Tibial artery (tissue), 4 donors: ENCODE data around the gene IL1RAP.
A peak's percentile ranks its signal among the peaks of the same experiment; 100 is the strongest.

Source experiments
- DNase-seq, 2 donors: peaks; one replicate each; pipeline ENCODE4 v3.0.0-alpha.2; 2019
- H3K27ac ChIP-seq, 2 donors: fragments of 200-600 bp; sonication (generic) in 1 of 2; 1 replicate in 1 of 2; 2 replicates in 1 of 2; pipeline ENCODE4 v1.5.1; 2018 to 2019; ENCODE audit warnings: mild to moderate bottlenecking in 1 of 2
- H3K27me3 ChIP-seq, 2 donors: fragments of 200-600 bp; sonication (generic) in 1 of 2; one replicate each; pipeline versions ENCODE4 v1.5.1 to v1.6.0; 2016 to 2019
- H3K36me3 ChIP-seq, 3 donors: fragments of 200-600 bp; sonication (generic) in 2 of 3; one replicate each; pipeline ENCODE4 v1.5.1; 2016 to 2019; ENCODE audit warnings: mild to moderate bottlenecking in 2 of 3
- H3K4me1 ChIP-seq, 4 donors: fragments of 200-600 bp; sonication (generic) in 2 of 4; 1 replicate in 3 of 4; 2 replicates in 1 of 4; pipeline ENCODE4 v1.5.1; 2016 to 2019
- H3K4me3 ChIP-seq, 2 donors: fragments of 200-600 bp; sonication (generic) in 1 of 2; 1 replicate in 1 of 2; 2 replicates in 1 of 2; pipeline ENCODE4 v1.5.1; 2018 to 2019; ENCODE audit warnings: mild to moderate bottlenecking in 2 of 2
- H3K9me3 ChIP-seq, 3 donors: fragments of 200-600 bp; sonication (generic) in 1 of 3; one replicate each; pipeline ENCODE4 v1.5.1; 2016 to 2019
- CTCF ChIP-seq, 2 experiments: fragments of 200-600 bp in 1 of 2; fragments of 450-650 bp in 1 of 2; IDR thresholded peaks; one replicate each; pipeline ENCODE4 v1.5.1; 2017 to 2019; ENCODE audit warnings: antibody characterized with exemption in 2 of 2, mild to moderate bottlenecking in 1 of 2, moderate library complexity in 1 of 2
- intact Hi-C: fragments of 100-400 bp; cut with DNase I; formaldehyde crosslinking; loops from one replicate; pipeline ENCODE4 v1.15.0; 2023; ENCODE audit warnings: low total_unique reads

Gene IL1RAP

DNA sequence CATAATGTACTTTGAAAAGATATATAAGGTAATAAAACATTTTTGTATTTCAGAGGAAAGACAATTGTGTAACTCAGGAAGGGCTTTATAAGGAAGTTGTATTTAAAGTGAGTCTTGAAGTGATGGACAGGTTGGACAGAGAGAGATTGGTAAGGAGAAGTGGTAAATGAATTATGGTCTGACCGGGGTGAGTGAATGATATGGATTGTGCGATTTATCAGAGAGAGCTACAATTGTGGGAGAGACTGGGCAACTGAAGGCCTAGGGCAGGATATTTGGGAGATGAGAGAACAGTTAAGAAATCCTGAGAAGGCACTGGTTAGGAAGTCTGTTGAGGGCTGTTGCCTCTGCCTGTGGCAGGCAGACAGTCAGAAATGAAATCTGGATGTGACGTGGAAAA lies 14.8 kb downstream of the IL1RAP start:
- Histone ChIP-seq H3K27me3 (no peaks in the 10 kb centered on the region), H3K4me3 (no peak overlapping the region), H3K4me1 (peaks cover 0 to 10% (median 7%) of the 10 kb centered on the region in 4 donors), H3K36me3 (no peaks in the 10 kb centered on the region), H3K27ac (no peak overlapping the region), H3K9me3 (no peaks in the 10 kb centered on the region)
- no peak for DNase-seq
- no peak for TF ChIP-seq CTCF (IDR thresholded peaks at IDR 0.05)
- intact Hi-C loops: no loop called here

DNA sequence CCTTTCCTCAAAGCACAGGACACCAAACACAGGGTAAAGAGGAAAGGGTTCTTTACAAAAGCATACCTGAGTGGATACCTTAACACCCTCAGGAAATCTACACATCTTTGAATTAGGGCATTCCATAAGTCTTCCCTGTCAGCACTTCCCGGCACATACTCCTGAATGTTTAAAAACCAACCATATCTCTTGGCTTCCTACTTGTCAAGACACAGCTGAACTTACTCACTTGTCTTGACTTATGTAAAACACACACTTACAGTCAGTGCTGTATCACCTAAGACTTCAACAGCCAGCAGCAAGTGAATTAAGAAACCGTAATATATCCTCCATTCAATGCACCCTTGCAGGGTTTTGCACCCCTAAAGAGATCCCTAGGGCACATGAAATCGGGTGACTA lies 17.5 kb downstream of the IL1RAP start:
- Histone ChIP-seq H3K4me3 (no peak overlapping the region), H3K27ac (no peak overlapping the region), H3K36me3 (no peaks in the 10 kb centered on the region), H3K4me1 (peaks cover 0 to 20% (median 15%) of the 10 kb centered on the region in 4 donors), H3K9me3 (no peaks in the 10 kb centered on the region), H3K27me3 (no peaks in the 10 kb centered on the region)
- intact Hi-C loops: no loop called here
- no peak for DNase-seq
- TF ChIP-seq CTCF (IDR thresholded peaks at IDR 0.05): no peak

DNA sequence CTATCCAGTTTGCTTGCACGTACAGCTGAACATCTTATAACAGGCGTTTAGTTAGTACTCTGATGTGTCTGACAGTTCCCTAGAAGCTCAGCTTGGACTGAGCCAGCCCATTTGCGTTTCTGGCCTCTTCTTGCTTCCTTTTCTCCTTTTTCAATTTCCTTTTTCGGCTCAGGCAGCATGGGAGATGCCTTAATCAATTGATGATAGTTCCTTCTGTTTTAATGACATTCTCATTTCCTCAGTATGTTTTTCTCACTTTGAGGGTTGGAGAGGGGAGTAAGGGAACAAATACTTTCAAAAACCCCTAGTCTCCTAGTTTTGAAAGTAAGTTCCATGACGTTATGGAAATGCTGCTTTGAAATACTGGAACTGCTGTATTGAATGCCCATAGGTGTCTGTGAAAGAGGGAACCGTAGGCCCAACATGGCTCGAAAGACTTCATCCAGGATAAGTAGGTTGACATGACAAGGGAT lies 18.9 kb downstream of the IL1RAP start:
- intact Hi-C loops: no loop called here
- TF ChIP-seq CTCF (IDR thresholded peaks at IDR 0.05): no peak
- Histone ChIP-seq H3K4me1 (peaks cover 0 to 20% (median 15%) of the 10 kb centered on the region in 4 donors), H3K9me3 (no peaks in the 10 kb centered on the region), H3K36me3 (no peaks in the 10 kb centered on the region), H3K27ac (peak overlapping the region in 1 of 2 donors; percentile 27), H3K4me3 (no peak overlapping the region), H3K27me3 (no peaks in the 10 kb centered on the region)
- no peak for DNase-seq

GRCh38 chr3:190533511-190534281 lies 19.8 kb downstream of the IL1RAP start:
- Histone ChIP-seq H3K9me3 (no peaks in the 10 kb centered on the region), H3K4me1 (peaks cover 0 to 20% (median 15%) of the 10 kb centered on the region in 4 donors), H3K27ac (peak overlapping the region; percentile 27 to 30), H3K36me3 (no peaks in the 10 kb centered on the region), H3K27me3 (no peaks in the 10 kb centered on the region), H3K4me3 (peak overlapping the region in 1 of 2 donors; percentile 22)
- no peak for TF ChIP-seq CTCF (IDR thresholded peaks at IDR 0.05)
- peak; percentile 72 to 86 for DNase-seq
- intact Hi-C loops: no loop called here

DNA sequence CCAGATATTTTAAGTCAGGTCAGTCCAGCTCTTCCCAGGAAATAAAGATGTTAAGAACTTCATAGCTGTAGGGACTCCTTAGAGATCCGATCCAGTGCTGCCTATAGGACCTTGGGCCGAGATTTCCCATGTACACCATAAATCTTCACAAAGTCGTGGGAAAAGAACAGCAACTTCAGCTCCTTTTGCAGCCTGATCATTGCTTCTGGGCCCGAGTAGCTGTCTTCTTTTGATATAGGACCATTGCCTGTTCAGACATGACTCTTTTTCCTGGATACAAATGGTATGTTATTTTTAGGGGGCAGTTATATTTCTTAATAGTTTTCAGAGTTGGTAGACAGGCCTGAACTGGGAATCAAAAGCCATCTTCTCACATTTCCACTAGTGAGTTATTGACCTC lies 20.5 kb downstream of the IL1RAP start:
- intact Hi-C loops: no loop called here
- Histone ChIP-seq H3K4me3 (no peak overlapping the region), H3K9me3 (no peaks in the 10 kb centered on the region), H3K27ac (peak overlapping the region; percentile 27 to 30), H3K36me3 (no peaks in the 10 kb centered on the region), H3K4me1 (peaks cover 0 to 20% (median 15%) of the 10 kb centered on the region in 4 donors), H3K27me3 (no peaks in the 10 kb centered on the region)
- DNase-seq: no peak
- no peak for TF ChIP-seq CTCF (IDR thresholded peaks at IDR 0.05)
